NCI-H2107 treated with DMSO at 0.1 percent for 48 hours (cell line): ENCODE results near the gene PRAMEF18.
"Not testable (repeated sequence)": the region's sequence is repeated elsewhere in the genome, so short reads cannot be mapped to it uniquely, and the experiment has no call there.

Source experiments
- DNase-seq: peaks from one replicate; lab custom pipeline; 2025; ENCODE audit not compliant: unreplicated experiment; lab: John Stamatoyannopoulos, UW

Gene PRAMEF18

DNA sequence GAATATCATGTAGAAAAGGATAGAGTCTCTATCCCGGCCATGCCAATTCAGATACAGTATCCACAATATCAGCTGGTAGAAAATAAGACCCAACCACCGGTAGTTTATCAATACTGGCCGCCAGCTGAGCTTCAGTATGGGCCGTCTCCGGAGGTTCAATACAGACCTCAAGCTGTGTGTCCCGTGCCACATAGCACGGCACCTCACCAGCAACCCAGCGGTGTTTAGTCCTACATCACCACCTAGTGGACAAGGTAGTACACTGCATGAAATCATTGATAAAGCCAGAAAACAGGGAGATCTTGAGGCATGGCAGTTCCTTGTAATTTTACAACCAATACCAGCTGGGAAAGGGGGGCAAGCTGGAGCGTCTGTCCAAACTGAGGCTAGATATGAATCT is 17.2 kb downstream of the PRAMEF18 start:
- not testable (repeated sequence) for DNase-seq

DNA sequence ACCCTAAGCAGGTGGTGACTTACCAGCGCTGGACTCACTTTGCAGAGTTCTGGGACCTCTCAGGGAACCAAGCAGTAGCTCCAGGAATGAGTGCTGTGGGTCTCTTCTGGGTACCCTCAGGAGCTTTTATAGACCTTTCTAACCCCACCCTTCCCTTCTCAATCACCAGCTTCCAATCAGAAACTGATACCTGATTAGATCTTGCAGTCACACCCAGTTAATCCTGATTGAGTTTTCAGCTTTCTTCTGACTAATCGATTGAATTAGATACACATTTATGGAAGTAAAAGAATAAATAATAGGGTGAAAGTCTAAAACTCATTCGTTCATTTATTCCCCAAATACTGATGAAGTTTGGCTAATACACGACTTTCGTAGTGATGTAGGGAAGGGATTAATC is 24.6 kb downstream of the PRAMEF18 start, which contains the start of gene PRAMEF13:
TSS of gene PRAMEF13 (minus strand) at position 101 of the 400 bp plus-strand sequence. CDS start 1,820 bp downstream, outside the sequence.
- not testable (repeated sequence) for DNase-seq
